Keratinocyte (primary cell): ENCODE results near the gene EDNRA. TPM values are rescaled to one million over a fixed set of nuclear protein-coding genes. Genes with fewer than 3 reads are reported as not detected.

Source experiments
- DNase-seq: peaks from one replicate; pipeline ENCODE4 v3.0.0-alpha.2; 2011; ENCODE audit warnings: low read depth, missing footprints, low spot score
- FAIRE-seq: peaks from 2 replicates; lab custom pipeline; 2011; peaks lifted over from hg19 to GRCh38; lab: Jason Lieb, UNC
- H2AFZ ChIP-seq: 2 replicates; pipeline ENCODE4 v1.6.0; 2012; ENCODE audit warnings: low read length, control low read depth, inconsistent platforms; ENCODE audit not compliant: control insufficient read depth
- H3K27ac ChIP-seq: 2 replicates; pipeline ENCODE4 v1.5.1; 2011; ENCODE audit warnings: low read length; ENCODE audit not compliant: control insufficient read depth, insufficient read depth
- H3K27me3 ChIP-seq: 3 replicates; pipeline ENCODE4 v1.6.0; 2011; ENCODE audit warnings: low read length; ENCODE audit not compliant: control insufficient read depth, insufficient read depth; ENCODE audit errors: extremely low read depth
- H3K36me3 ChIP-seq, 2 experiments: 2 replicates in 1 of 2; 3 replicates in 1 of 2; pipeline ENCODE4 v1.5.1; 2011; ENCODE audit warnings: low read length in 2 of 2, mild to moderate bottlenecking in 1 of 2; ENCODE audit not compliant: control insufficient read depth in 2 of 2, insufficient read depth in 2 of 2; ENCODE audit errors: extremely low read depth in 1 of 2
- H3K4me1 ChIP-seq: 3 replicates; pipeline ENCODE4 v1.5.1; 2011; ENCODE audit warnings: low read length; ENCODE audit not compliant: control insufficient read depth, insufficient read depth; ENCODE audit errors: extremely low read depth
- H3K4me2 ChIP-seq: 3 replicates; pipeline ENCODE4 v1.6.0; 2011; ENCODE audit warnings: low read depth, low read length; ENCODE audit not compliant: control insufficient read depth, insufficient read depth; ENCODE audit errors: extremely low read depth
- H3K4me3 ChIP-seq, 3 experiments: fragments of 200-600 bp in 1 of 3; sonication (generic) in 1 of 3; 2 replicates in 2 of 3; 3 replicates in 1 of 3; pipeline ENCODE4 v1.5.1; 2011 to 2016; ENCODE audit warnings: low read length in 3 of 3, mild to moderate bottlenecking in 3 of 3, control low read depth in 2 of 3, inconsistent platforms in 1 of 3, low read depth in 1 of 3, mixed read lengths in 1 of 3, mixed run types in 1 of 3, moderate library complexity in 1 of 3; ENCODE audit not compliant: control insufficient read depth in 2 of 3, insufficient read depth in 2 of 3; ENCODE audit errors: extremely low read depth in 1 of 3
- H3K79me2 ChIP-seq: 2 replicates; pipeline ENCODE4 v1.6.0; 2012; ENCODE audit warnings: low read length; ENCODE audit not compliant: control insufficient read depth, insufficient read depth
- H3K9ac ChIP-seq: 3 replicates; pipeline ENCODE4 v1.6.0; 2011; ENCODE audit warnings: low read length; ENCODE audit not compliant: control insufficient read depth, insufficient read depth; ENCODE audit errors: extremely low read depth
- H3K9me1 ChIP-seq: 3 replicates; pipeline ENCODE4 v1.6.0; 2011; ENCODE audit warnings: low read length; ENCODE audit not compliant: control insufficient read depth, insufficient read depth; ENCODE audit errors: extremely low read depth
- H3K9me3 ChIP-seq: 2 replicates; pipeline ENCODE4 v1.5.1; 2012; ENCODE audit warnings: low read depth, low read length; ENCODE audit not compliant: control insufficient read depth
- H4K20me1 ChIP-seq: 3 replicates; pipeline ENCODE4 v1.6.0; 2011; ENCODE audit warnings: low read length; ENCODE audit not compliant: control insufficient read depth, insufficient read depth; ENCODE audit errors: extremely low read depth
- CTCF ChIP-seq, 3 experiments: IDR thresholded peaks in 1 of 3; conservative IDR thresholded peaks in 1 of 3; optimal IDR thresholded peaks in 1 of 3; 2 replicates in 2 of 3; 3 replicates in 1 of 3; pipeline versions ENCODE3 to v1.5.1; 2011; ENCODE audit warnings: low read length in 3 of 3, mild to moderate bottlenecking in 3 of 3, moderate library complexity in 2 of 3, control low read depth in 1 of 3, inconsistent platforms in 1 of 3; ENCODE audit not compliant: insufficient read depth in 2 of 3; ENCODE audit errors: extremely low read depth in 1 of 3
- EZH2 ChIP-seq: IDR thresholded peaks from one replicate; pipeline ENCODE4 v1.6.1; 2012; ENCODE audit warnings: inconsistent platforms, mild to moderate bottlenecking, low read length, moderate library complexity
- dilution Hi-C: fragments of 300-500 bp; cut with MboI; formaldehyde crosslinking; loops from one replicate; pipeline ENCODE4 v1.7.0; 2020; ENCODE audit warnings: low sequenced_read_pairs; ENCODE audit not compliant: extremely low pct_ligation_motif_present
- polyA plus RNA-seq, 5 experiments: library from polyadenylated mRNA; depleted of rRNA in 3 of 5; stranded (reverse) in 3 of 5; stranded (forward) in 1 of 5; unstranded in 1 of 5; fragments of >200 nt; gene quantifications; 1 replicate in 1 of 5; 2 replicates in 3 of 5; 3 replicates in 1 of 5; pipeline versions ENCODE4 v1.2.1 to v1.2.3, GENCODE V29; 2011 to 2012; ENCODE audit warnings: missing spikeins in 2 of 5, low read depth in 1 of 5, low replicate concordance in 1 of 5

EDNRA gene
- polyA plus RNA-seq, 1 donor (not counting 4 experiments of a cell fraction or from before 2014, with no cell fraction given) = 7.8 TPM

GRCh38 chr4:147510962-147511668 is 30.2 kb downstream of the EDNRA start:
- FAIRE-seq (no peak), DNase-seq (no peak)
- Histone ChIP-seq H3K9ac (no peak overlapping the region), H3K27ac (no peak overlapping the region), H4K20me1 (no peaks in the 10 kb centered on the region), H3K9me3 (no peaks in the 10 kb centered on the region), H3K4me1 (no peaks in the 10 kb centered on the region), H3K79me2 (no peaks in the 10 kb centered on the region), H3K36me3 (no peaks in the 10 kb centered on the region), H3K4me2 (no peak overlapping the region), H3K4me3 (no peak overlapping the region), H3K27me3 (no peaks in the 10 kb centered on the region), H2AFZ (no peak overlapping the region), H3K9me1 (no peaks in the 10 kb centered on the region)
- no peak for TF ChIP-seq CTCF (optimal IDR thresholded peaks at IDR 0.05 in 1 of 3, IDR thresholded peaks at IDR 0.05 in 1 of 3, conservative IDR thresholded peaks at IDR 0.05 in 1 of 3; ENCODE audit: extremely low read depth in 1 of 3, insufficient read depth in 2 of 3, low read length in 3 of 3)
- no peak for TF ChIP-seq EZH2
- dilution Hi-C loops = no loop called here

GRCh38 chr4:147513091-147513490 is 32.2 kb downstream of the EDNRA start:
- no peak overlapping the region for H3K27ac ChIP-seq
- FAIRE-seq (no peak), DNase-seq (no peak)
- no peaks in the 10 kb centered on the region for H3K9me3 ChIP-seq
- H3K9ac ChIP-seq = no peak overlapping the region
- no peaks in the 10 kb centered on the region for H3K27me3 ChIP-seq
- no peak overlapping the region for H3K4me3 ChIP-seq
- dilution Hi-C loops = no loop called here
- H3K36me3 ChIP-seq = no peaks in the 10 kb centered on the region
- no peak for TF ChIP-seq CTCF (optimal IDR thresholded peaks at IDR 0.05 in 1 of 3, IDR thresholded peaks at IDR 0.05 in 1 of 3, conservative IDR thresholded peaks at IDR 0.05 in 1 of 3; ENCODE audit: extremely low read depth in 1 of 3, insufficient read depth in 2 of 3, low read length in 3 of 3)
- TF ChIP-seq EZH2 = no peak
- no peak overlapping the region for H2AFZ ChIP-seq
- H3K9me1 ChIP-seq = no peaks in the 10 kb centered on the region
- no peaks in the 10 kb centered on the region for H3K79me2 ChIP-seq
- H3K4me1 ChIP-seq = no peaks in the 10 kb centered on the region
- H4K20me1 ChIP-seq = no peaks in the 10 kb centered on the region
- no peak overlapping the region for H3K4me2 ChIP-seq
